IPS-18a (cell line): ENCODE results near the gene CMIP.

Experiments used
- H3K27ac ChIP-seq: one replicate; pipeline ENCODE4 v1.5.1; 2013; ENCODE audit warnings: low read length
- H3K27me3 ChIP-seq: one replicate; pipeline ENCODE4 v1.6.1; 2013; ENCODE audit warnings: mild to moderate bottlenecking, low read length; ENCODE audit not compliant: control insufficient read depth, insufficient read depth
- H3K36me3 ChIP-seq: one replicate; pipeline ENCODE4 v1.6.1; 2013; ENCODE audit warnings: low read depth, low read length; ENCODE audit not compliant: control insufficient read depth
- H3K4me1 ChIP-seq: one replicate; pipeline ENCODE4 v1.6.1; 2013; ENCODE audit warnings: low read depth, low read length; ENCODE audit not compliant: control insufficient read depth
- H3K4me3 ChIP-seq: one replicate; pipeline ENCODE4 v1.5.1; 2013; ENCODE audit warnings: low read length
- H3K9ac ChIP-seq: one replicate; pipeline ENCODE4 v1.6.1; 2013; ENCODE audit warnings: mild to moderate bottlenecking, low read length, moderate library complexity
- H3K9me3 ChIP-seq: one replicate; pipeline ENCODE4 v1.6.1; 2013; ENCODE audit warnings: low read depth, low read length; ENCODE audit not compliant: control insufficient read depth

CMIP gene

GRCh38 chr16:81528256-81528655 is 83.6 kb downstream of the CMIP start:
- Histone ChIP-seq H3K4me1 (no peaks in the 10 kb centered on the region), H3K27ac (no peak overlapping the region), H3K27me3 (no peaks in the 10 kb centered on the region), H3K9me3 (no peaks in the 10 kb centered on the region), H3K36me3 (no peaks in the 10 kb centered on the region), H3K9ac (no peak overlapping the region), H3K4me3 (no peak overlapping the region)

GRCh38 chr16:81530296-81530721 is 85.7 kb downstream of the CMIP start:
- Histone ChIP-seq H3K9me3 (no peaks in the 10 kb centered on the region), H3K9ac (no peak overlapping the region), H3K36me3 (no peaks in the 10 kb centered on the region), H3K4me1 (no peaks in the 10 kb centered on the region), H3K27me3 (no peaks in the 10 kb centered on the region), H3K27ac (no peak overlapping the region), H3K4me3 (no peak overlapping the region)

- Histone ChIP-seq H3K36me3 (no peaks in the 10 kb centered on the region), H3K9me3 (no peaks in the 10 kb centered on the region), H3K27me3 (no peaks in the 10 kb centered on the region), H3K9ac (no peak overlapping the region), H3K4me3 (no peak overlapping the region), H3K4me1 (no peaks in the 10 kb centered on the region), H3K27ac (no peak overlapping the region)
Observed at GRCh38 chr16:81530814-81531213, 86.2 kb downstream of the CMIP start.

GRCh38 chr16:81531419-81531821 is 86.8 kb downstream of the CMIP start:
- H3K9ac ChIP-seq: no peak overlapping the region
- H3K9me3 ChIP-seq: no peaks in the 10 kb centered on the region
- H3K4me1 ChIP-seq: no peaks in the 10 kb centered on the region
- H3K27ac ChIP-seq: no peak overlapping the region
- H3K27me3 ChIP-seq: no peaks in the 10 kb centered on the region
- no peak overlapping the region for H3K4me3 ChIP-seq
- no peaks in the 10 kb centered on the region for H3K36me3 ChIP-seq

GRCh38 chr16:81532491-81533174 is 88.0 kb downstream of the CMIP start:
- Histone ChIP-seq H3K27me3 (no peaks in the 10 kb centered on the region), H3K4me1 (no peaks in the 10 kb centered on the region), H3K9ac (no peak overlapping the region), H3K9me3 (no peaks in the 10 kb centered on the region), H3K27ac (no peak overlapping the region), H3K36me3 (no peaks in the 10 kb centered on the region), H3K4me3 (no peak overlapping the region)

- Histone ChIP-seq H3K4me1 (no peaks in the 10 kb centered on the region), H3K27me3 (no peaks in the 10 kb centered on the region), H3K4me3 (no peak overlapping the region), H3K27ac (no peak overlapping the region), H3K36me3 (no peaks in the 10 kb centered on the region), H3K9ac (no peak overlapping the region), H3K9me3 (no peaks in the 10 kb centered on the region)
Observed at GRCh38 chr16:81533175-81533507, 88.5 kb downstream of the CMIP start.

- H3K9me3 ChIP-seq: no peaks in the 10 kb centered on the region
- no peak overlapping the region for H3K9ac ChIP-seq
- H3K27me3 ChIP-seq: no peaks in the 10 kb centered on the region
- H3K27ac ChIP-seq: no peak overlapping the region
- H3K4me1 ChIP-seq: peaks cover 16% of the 10 kb centered on the region
- no peak overlapping the region for H3K4me3 ChIP-seq
- H3K36me3 ChIP-seq: no peaks in the 10 kb centered on the region
Observed at GRCh38 chr16:81535679-81536360, 91.2 kb downstream of the CMIP start.

GRCh38 chr16:81536648-81537047 is 92.0 kb downstream of the CMIP start:
- no peak overlapping the region for H3K9ac ChIP-seq
- H3K4me3 ChIP-seq: no peak overlapping the region
- peaks cover 16% of the 10 kb centered on the region for H3K4me1 ChIP-seq
- H3K27me3 ChIP-seq: no peaks in the 10 kb centered on the region
- no peak overlapping the region for H3K27ac ChIP-seq
- H3K9me3 ChIP-seq: no peaks in the 10 kb centered on the region
- H3K36me3 ChIP-seq: no peaks in the 10 kb centered on the region

GRCh38 chr16:81537721-81538561 is 93.3 kb downstream of the CMIP start:
- H3K9me3 ChIP-seq: no peaks in the 10 kb centered on the region
- H3K4me3 ChIP-seq: no peak overlapping the region
- peaks cover 16% of the 10 kb centered on the region for H3K4me1 ChIP-seq
- no peak overlapping the region for H3K27ac ChIP-seq
- H3K36me3 ChIP-seq: no peaks in the 10 kb centered on the region
- H3K9ac ChIP-seq: no peak overlapping the region
- H3K27me3 ChIP-seq: no peaks in the 10 kb centered on the region

- Histone ChIP-seq H3K9ac (no peak overlapping the region), H3K27ac (no peak overlapping the region), H3K27me3 (no peaks in the 10 kb centered on the region)
Observed at GRCh38 chr16:81539009-81539758, 94.6 kb downstream of the CMIP start.

GRCh38 chr16:81539759-81540472 is 95.3 kb downstream of the CMIP start:
- H3K9ac ChIP-seq: no peak overlapping the region
- H3K36me3 ChIP-seq: no peaks in the 10 kb centered on the region
- no peaks in the 10 kb centered on the region for H3K9me3 ChIP-seq
- peaks cover 16% of the 10 kb centered on the region for H3K4me1 ChIP-seq
- H3K4me3 ChIP-seq: no peak overlapping the region
- H3K27ac ChIP-seq: no peak overlapping the region
- no peaks in the 10 kb centered on the region for H3K27me3 ChIP-seq

More at GRCh38 chr16:81539009-81539758, 94.6 kb downstream of the CMIP start:
- Histone ChIP-seq H3K4me1 (peaks cover 16% of the 10 kb centered on the region), H3K4me3 (no peak overlapping the region), H3K9me3 (no peaks in the 10 kb centered on the region), H3K36me3 (no peaks in the 10 kb centered on the region)
